Esophagus muscularis mucosa (tissue), 4 donors: Measurements from ENCODE around the gene RFTN1. TPM values are rescaled to one million over a fixed set of nuclear protein-coding genes. Genes with fewer than 3 reads are reported as not detected.

ENCODE experiments used
- DNase-seq: peaks from one replicate; pipeline ENCODE4 v3.0.0-alpha.2; 2017; ENCODE audit errors: extremely low spot score
- H3K27ac ChIP-seq, 4 donors: fragments of 200-600 bp; sonication (generic); replicated peaks in 1 of 4; 1 replicate in 3 of 4; 2 replicates in 1 of 4; pipeline ENCODE4 v1.5.1; 2016 to 2019; ENCODE audit warnings: mild to moderate bottlenecking in 1 of 4
- H3K27me3 ChIP-seq, 4 donors: fragments of 200-600 bp; sonication (generic); one replicate each; pipeline versions ENCODE4 v1.5.1 to v1.6.0; 2016 to 2019
- H3K36me3 ChIP-seq, 4 donors: fragments of 200-600 bp; sonication (generic); one replicate each; pipeline ENCODE4 v1.5.1; 2016 to 2019
- H3K4me1 ChIP-seq, 4 donors: fragments of 200-600 bp; sonication (generic); one replicate each; pipeline ENCODE4 v1.5.1; 2016 to 2019
- H3K4me3 ChIP-seq, 4 donors: fragments of 200-600 bp; sonication (generic); 1 replicate in 2 of 4; 2 replicates in 2 of 4; pipeline ENCODE4 v1.5.1; 2016 to 2019; ENCODE audit warnings: mild to moderate bottlenecking in 4 of 4, moderate library complexity in 1 of 4
- H3K9me3 ChIP-seq, 4 donors: fragments of 200-600 bp; sonication (generic); 1 replicate in 3 of 4; 2 replicates in 1 of 4; pipeline ENCODE4 v1.5.1; 2016 to 2019
- CTCF ChIP-seq, 3 experiments: fragments of 200-600 bp in 2 of 3; fragments of 450-650 bp in 1 of 3; sonication (generic) in 2 of 3; IDR thresholded peaks; one replicate each; pipeline ENCODE4 v1.5.1; 2017 to 2019; ENCODE audit warnings: antibody characterized with exemption in 3 of 3, mild to moderate bottlenecking in 2 of 3, moderate library complexity in 1 of 3
- EP300 ChIP-seq: sonication (generic); formaldehyde crosslinking; IDR thresholded peaks from one replicate; pipeline ENCODE4 v1.6.1; 2017; ENCODE audit warnings: antibody characterized with exemption
- POLR2A ChIP-seq: fragments of 450-650 bp; IDR thresholded peaks from one replicate; pipeline ENCODE4 v1.6.1; 2017; ENCODE audit warnings: antibody characterized with exemption, moderate library complexity, mild to moderate bottlenecking, low read depth
- POLR2AphosphoS5 ChIP-seq, 2 donors: sonication (generic); formaldehyde crosslinking; IDR thresholded peaks; one replicate each; pipeline ENCODE4 v1.6.1; 2017; ENCODE audit warnings: antibody characterized with exemption in 2 of 2
- WGBS: methylation state at CpG from one replicate; pipeline ENCODE4 v1.1.5; 2018; 5-methylcytosine and 5-hydroxymethylcytosine counted together
- intact Hi-C: fragments of 100-400 bp; cut with DNase I; formaldehyde crosslinking; loops from one replicate; pipeline ENCODE4 v1.15.1; 2023
- total RNA-seq, 4 donors: library from RNA; depleted of rRNA; stranded (reverse); fragments of >200 nt; gene quantifications; one replicate each; pipeline versions ENCODE4 v1.1.0 to v1.2.1, GENCODE V29; 2016

Gene RFTN1
- total RNA-seq, 4 donors from 2014 or later = 79.7 to 142 (median 104) TPM

- intact Hi-C loops = no loop called here
- TF ChIP-seq CTCF (IDR thresholded peaks at IDR 0.05) (no peak), POLR2AphosphoS5 (IDR thresholded peaks at IDR 0.05) (no peak), POLR2A (no peak), EP300 (no peak)
- Histone ChIP-seq H3K9me3 (peaks cover 0 to 5% (median 0%) of the 10 kb centered on the region in 4 donors), H3K4me3 (no peak overlapping the region), H3K27me3 (no peaks in the 10 kb centered on the region), H3K4me1 (no peaks in the 10 kb centered on the region), H3K36me3 (no peaks in the 10 kb centered on the region), H3K27ac (no peak overlapping the region)
- WGBS = 75% methylated on average over 1 of the region's 1 CpG
- DNase-seq = no peak
These were observed 15.8 kb upstream of the RFTN1 start for GRCh38 chr3:16529264-16529663.

DNA sequence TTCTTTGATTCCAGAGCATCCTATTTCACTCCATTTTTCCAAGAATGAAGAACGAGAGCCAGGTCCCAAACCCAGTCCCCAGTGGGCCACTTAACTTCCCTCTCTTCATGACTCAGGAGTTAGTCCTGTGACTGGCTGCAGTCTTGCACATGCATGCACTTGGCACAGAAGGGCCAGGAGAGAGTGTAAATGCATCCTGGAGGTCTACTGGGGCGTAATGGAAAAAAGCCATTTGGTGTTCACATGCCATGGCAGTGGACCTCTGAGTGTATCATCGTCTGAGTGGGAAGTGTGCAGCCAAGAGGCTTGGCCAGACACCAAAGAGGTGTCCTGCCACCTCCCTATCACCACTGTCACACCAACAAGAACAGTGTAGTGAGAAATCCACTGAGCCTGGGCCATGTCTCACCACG lies 15.1 kb upstream of the RFTN1 start:
- Histone ChIP-seq H3K36me3 (no peaks in the 10 kb centered on the region), H3K4me1 (no peaks in the 10 kb centered on the region), H3K9me3 (peaks cover 0 to 7% (median 0%) of the 10 kb centered on the region in 4 donors), H3K4me3 (no peak overlapping the region), H3K27ac (no peak overlapping the region), H3K27me3 (no peaks in the 10 kb centered on the region)
- DNase-seq = no peak
- 84% methylated on average over 4 of the region's 4 CpGs for WGBS
- intact Hi-C loops = no loop called here
- TF ChIP-seq POLR2A (no peak), CTCF (IDR thresholded peaks at IDR 0.05) (no peak), EP300 (no peak), POLR2AphosphoS5 (IDR thresholded peaks at IDR 0.05) (no peak)

- no peaks in the 10 kb centered on the region for H3K4me1 ChIP-seq
- 90% methylated on average over 5 of the region's 5 CpGs for WGBS
- H3K36me3 ChIP-seq = no peaks in the 10 kb centered on the region
- TF ChIP-seq EP300 (no peak), POLR2AphosphoS5 (IDR thresholded peaks at IDR 0.05) (no peak), CTCF (IDR thresholded peaks at IDR 0.05) (no peak), POLR2A (no peak)
- peaks cover 0 to 7% (median 0%) of the 10 kb centered on the region in 4 donors for H3K9me3 ChIP-seq
- intact Hi-C loops = no loop called here
- H3K4me3 ChIP-seq = no peak overlapping the region
- no peaks in the 10 kb centered on the region for H3K27me3 ChIP-seq
- no peak overlapping the region for H3K27ac ChIP-seq
- DNase-seq = no peak
These were observed 14.6 kb upstream of the RFTN1 start for GRCh38 chr3:16528106-16528505.

DNA sequence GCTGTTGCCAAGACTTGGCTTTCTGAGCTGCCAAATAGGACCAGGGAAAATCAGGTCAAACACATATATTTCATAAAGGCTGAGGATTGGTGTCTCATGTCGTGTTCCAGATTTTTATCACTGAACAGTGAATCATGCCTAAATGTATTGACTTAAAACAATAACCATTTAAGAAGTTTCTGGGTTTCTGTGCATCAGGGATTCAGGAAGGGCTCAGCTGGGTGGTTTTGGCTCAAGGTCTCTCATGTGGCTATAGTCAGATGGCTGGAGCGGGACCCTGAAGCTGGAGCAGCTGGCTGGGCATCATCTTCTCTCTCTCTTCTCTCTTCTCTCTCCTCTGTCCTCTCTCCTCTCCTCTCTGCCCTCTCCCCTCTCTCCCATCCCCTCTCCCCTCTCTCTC lies 10.7 kb upstream of the RFTN1 start:
- no peak for DNase-seq
- Histone ChIP-seq H3K4me3 (no peak overlapping the region), H3K27me3 (no peaks in the 10 kb centered on the region), H3K9me3 (peaks cover 0 to 7% (median 0%) of the 10 kb centered on the region in 4 donors), H3K4me1 (peaks cover 0 to 8% (median 5%) of the 10 kb centered on the region in 4 donors), H3K36me3 (no peaks in the 10 kb centered on the region), H3K27ac (no peak overlapping the region)
- 82% methylated on average over 2 of the region's 2 CpGs for WGBS
- no peak for TF ChIP-seq CTCF (IDR thresholded peaks at IDR 0.05)
- TF ChIP-seq POLR2AphosphoS5 (IDR thresholded peaks at IDR 0.05) = no peak
- no peak for TF ChIP-seq EP300
- TF ChIP-seq POLR2A = no peak
- intact Hi-C loops = no loop called here

DNA sequence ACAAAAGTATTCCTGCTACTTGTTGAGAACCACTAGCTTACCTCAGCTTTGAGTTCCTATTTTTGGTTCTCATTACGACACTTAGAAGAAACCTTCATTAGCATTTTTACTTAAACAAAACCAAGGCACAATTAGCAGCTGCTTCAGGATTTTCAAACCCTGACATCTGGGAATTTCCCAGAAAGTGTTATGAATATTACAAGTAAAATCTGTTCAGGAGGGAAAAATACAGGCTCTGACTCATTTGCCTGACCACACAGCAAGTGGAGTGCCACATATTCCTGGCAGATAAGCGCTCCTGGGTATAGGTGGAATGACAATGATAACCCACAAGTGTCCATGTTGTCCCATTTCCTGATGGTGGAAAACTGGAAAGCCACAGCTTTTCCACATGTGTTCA lies 10.3 kb upstream of the RFTN1 start:
- WGBS = 86% methylated on average over 2 of the region's 2 CpGs
- intact Hi-C loops = no loop called here
- Histone ChIP-seq H3K36me3 (no peaks in the 10 kb centered on the region), H3K27ac (no peak overlapping the region), H3K9me3 (peaks cover 0 to 7% (median 0%) of the 10 kb centered on the region in 4 donors), H3K4me1 (peaks cover 0 to 8% (median 5%) of the 10 kb centered on the region in 4 donors), H3K27me3 (no peaks in the 10 kb centered on the region), H3K4me3 (no peak overlapping the region)
- no peak for DNase-seq
- TF ChIP-seq POLR2AphosphoS5 (IDR thresholded peaks at IDR 0.05) (no peak), CTCF (IDR thresholded peaks at IDR 0.05) (no peak), POLR2A (no peak), EP300 (no peak)
